Measurements from ENCODE around the gene CASP10. TPM values are rescaled to one million over a fixed set of nuclear protein-coding genes. Genes with fewer than 3 reads are reported as not detected.

The CASP10 gene
- total and polyA plus RNA-seq, 2 of the 4 experiments (the other 2 are of a cell fraction): 0.12 to 0.90 TPM

DNA sequence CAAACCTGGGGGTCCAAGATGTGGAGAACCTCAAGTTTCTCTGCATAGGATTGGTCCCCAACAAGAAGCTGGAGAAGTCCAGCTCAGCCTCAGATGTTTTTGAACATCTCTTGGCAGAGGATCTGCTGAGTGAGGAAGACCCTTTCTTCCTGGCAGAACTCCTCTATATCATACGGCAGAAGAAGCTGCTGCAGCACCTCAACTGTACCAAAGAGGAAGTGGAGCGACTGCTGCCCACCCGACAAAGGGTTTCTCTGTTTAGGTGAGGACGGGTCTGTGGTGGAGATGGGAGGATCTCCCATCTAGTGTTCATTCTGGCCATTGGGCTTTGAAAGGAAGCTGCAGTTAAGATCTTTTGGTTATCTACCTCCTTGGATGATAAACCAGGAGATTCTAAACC lies 2.9 kb downstream of the CASP10 start:
- no peak overlapping the region for H3K23ac ChIP-seq (ENCODE audit: low read depth, low read length)
- H3K9me1 ChIP-seq (ENCODE audit: insufficient read depth, low read length): no peaks in the 10 kb centered on the region
- no peak overlapping the region for H3K9ac ChIP-seq (ENCODE audit: low read depth, low read length)
- intact Hi-C loops (cut with micrococcal nuclease): no loop called here
- H2BK15ac ChIP-seq (ENCODE audit: low read depth, low read length): no peak overlapping the region
- H3K56ac ChIP-seq (ENCODE audit: extremely low read depth, insufficient read depth, low read length): no peak overlapping the region
- no peaks in the 10 kb centered on the region for H4K20me1 ChIP-seq (ENCODE audit: insufficient read depth, low read length)
- no peak overlapping the region for H4K91ac ChIP-seq (ENCODE audit: insufficient read depth, low read depth, low read length)
- H2AFZ ChIP-seq (replicated peaks; ENCODE audit: low read length, poor library complexity): no peak overlapping the region
- H3K4ac ChIP-seq (ENCODE audit: low read depth, low read length): no peak overlapping the region
- no peak overlapping the region for H2BK20ac ChIP-seq (ENCODE audit: low read depth, low read length)
- H4K5ac ChIP-seq (ENCODE audit: low read depth, low read length): no peak overlapping the region
- no peak overlapping the region for H3K27ac ChIP-seq (ENCODE audit: insufficient read depth, low read length)
- no peak overlapping the region for H2BK120ac ChIP-seq (ENCODE audit: low read depth, low read length)
- H3K14ac ChIP-seq (replicated peaks; ENCODE audit: low read depth, low read length): no peak overlapping the region
- no peak overlapping the region for H2AK5ac ChIP-seq (ENCODE audit: low read depth, low read length)
- in situ Hi-C loops (cut with MboI; ENCODE audit: low sequenced_read_pairs): no loop called here
- dilution Hi-C loops (cut with HindIII; ENCODE audit: low sequenced_read_pairs, unreplicated experiment): no loop called here
- no peak overlapping the region for H3K18ac ChIP-seq (ENCODE audit: low read depth, low read length)
- DNase-seq (no peak), ATAC-seq (ENCODE audit: low read depth) (no peak)
- H3K9me3 ChIP-seq (ENCODE audit: control insufficient read depth, insufficient read depth, low read length): peaks cover 2% of the 10 kb centered on the region; the same call in 1 of the 2 replicates
- ChIA-PET CTCF (interaction anchor here (0.5 kb wide), 1 partner anchor 79 kb away, joined by 6 read pairs; no protein-coding TSS in a partner anchor), POLR2A (ENCODE audit: unreplicated experiment) (no interaction called here)
- H3K4me2 ChIP-seq (ENCODE audit: low read depth, low read length): no peak overlapping the region
- no peaks in the 10 kb centered on the region for H3K36me3 ChIP-seq (ENCODE audit: control insufficient read depth, insufficient read depth, low read length)
- TF ChIP-seq MAZ (IDR thresholded peaks at IDR 0.05; ENCODE audit: borderline replicate concordance, low read depth, low read length): no peak
- TF ChIP-seq POLR2A (IDR thresholded peaks at IDR 0.05; ENCODE audit: low read depth, low read length): no peak
- TF ChIP-seq, protein P1, sequence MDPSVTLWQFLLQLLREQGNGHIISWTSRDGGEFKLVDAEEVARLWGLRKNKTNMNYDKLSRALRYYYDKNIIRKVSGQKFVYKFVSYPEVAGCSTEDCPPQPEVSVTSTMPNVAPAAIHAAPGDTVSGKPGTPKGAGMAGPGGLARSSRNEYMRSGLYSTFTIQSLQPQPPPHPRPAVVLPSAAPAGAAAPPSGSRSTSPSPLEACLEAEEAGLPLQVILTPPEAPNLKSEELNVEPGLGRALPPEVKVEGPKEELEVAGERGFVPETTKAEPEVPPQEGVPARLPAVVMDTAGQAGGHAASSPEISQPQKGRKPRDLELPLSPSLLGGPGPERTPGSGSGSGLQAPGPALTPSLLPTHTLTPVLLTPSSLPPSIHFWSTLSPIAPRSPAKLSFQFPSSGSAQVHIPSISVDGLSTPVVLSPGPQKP (IDR thresholded peaks at IDR 0.05; ENCODE audit: borderline replicate concordance, low read depth, low read length): no peak
- TF ChIP-seq RCOR1 (IDR thresholded peaks at IDR 0.05; ENCODE audit: insufficient replicate concordance, low read length): no peak
- no peak for TF ChIP-seq FOS (IDR thresholded peaks at IDR 0.05; ENCODE audit: low read depth, low read length)
- TF ChIP-seq MAFK (IDR thresholded peaks at IDR 0.05; ENCODE audit: low read depth, low read length): no peak
- no peak for TF ChIP-seq RAD21 (IDR thresholded peaks at IDR 0.05; ENCODE audit: low read length)
- TF ChIP-seq, protein P2, sequence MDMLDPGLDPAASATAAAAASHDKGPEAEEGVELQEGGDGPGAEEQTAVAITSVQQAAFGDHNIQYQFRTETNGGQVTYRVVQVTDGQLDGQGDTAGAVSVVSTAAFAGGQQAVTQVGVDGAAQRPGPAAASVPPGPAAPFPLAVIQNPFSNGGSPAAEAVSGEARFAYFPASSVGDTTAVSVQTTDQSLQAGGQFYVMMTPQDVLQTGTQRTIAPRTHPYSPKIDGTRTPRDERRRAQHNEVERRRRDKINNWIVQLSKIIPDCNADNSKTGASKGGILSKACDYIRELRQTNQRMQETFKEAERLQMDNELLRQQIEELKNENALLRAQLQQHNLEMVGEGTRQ (IDR thresholded peaks at IDR 0.05; ENCODE audit: low read depth, low read length): no peak
- no peak for TF ChIP-seq CHD1 (IDR thresholded peaks at IDR 0.05; ENCODE audit: low read depth, low read length)
- no peak for TF ChIP-seq RFX5 (IDR thresholded peaks at IDR 0.05; ENCODE audit: low read depth, low read length)
- TF ChIP-seq SMC3 (IDR thresholded peaks at IDR 0.05; ENCODE audit: low read depth, low read length): no peak
- TF ChIP-seq MXI1 (IDR thresholded peaks at IDR 0.05; ENCODE audit: borderline replicate concordance, low read depth, low read length): no peak
- no peak for TF ChIP-seq CEBPB (IDR thresholded peaks at IDR 0.05; ENCODE audit: low read depth, low read length)
- TF ChIP-seq, protein P3, sequence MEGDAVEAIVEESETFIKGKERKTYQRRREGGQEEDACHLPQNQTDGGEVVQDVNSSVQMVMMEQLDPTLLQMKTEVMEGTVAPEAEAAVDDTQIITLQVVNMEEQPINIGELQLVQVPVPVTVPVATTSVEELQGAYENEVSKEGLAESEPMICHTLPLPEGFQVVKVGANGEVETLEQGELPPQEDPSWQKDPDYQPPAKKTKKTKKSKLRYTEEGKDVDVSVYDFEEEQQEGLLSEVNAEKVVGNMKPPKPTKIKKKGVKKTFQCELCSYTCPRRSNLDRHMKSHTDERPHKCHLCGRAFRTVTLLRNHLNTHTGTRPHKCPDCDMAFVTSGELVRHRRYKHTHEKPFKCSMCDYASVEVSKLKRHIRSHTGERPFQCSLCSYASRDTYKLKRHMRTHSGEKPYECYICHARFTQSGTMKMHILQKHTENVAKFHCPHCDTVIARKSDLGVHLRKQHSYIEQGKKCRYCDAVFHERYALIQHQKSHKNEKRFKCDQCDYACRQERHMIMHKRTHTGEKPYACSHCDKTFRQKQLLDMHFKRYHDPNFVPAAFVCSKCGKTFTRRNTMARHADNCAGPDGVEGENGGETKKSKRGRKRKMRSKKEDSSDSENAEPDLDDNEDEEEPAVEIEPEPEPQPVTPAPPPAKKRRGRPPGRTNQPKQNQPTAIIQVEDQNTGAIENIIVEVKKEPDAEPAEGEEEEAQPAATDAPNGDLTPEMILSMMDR (conservative IDR thresholded peaks at IDR 0.05; ENCODE audit: low read depth, low read length): no peak
- no peak for TF ChIP-seq NFE2L2 (IDR thresholded peaks at IDR 0.05; ENCODE audit: low read depth, low read length)
- no peak for TF ChIP-seq BHLHE40 (IDR thresholded peaks at IDR 0.05; ENCODE audit: low read depth, low read length)
- H2BK5ac ChIP-seq (ENCODE audit: low read depth, low read length, poor library complexity, severe bottlenecking): no peak overlapping the region
- H2AK9ac ChIP-seq (replicated peaks; ENCODE audit: low read depth, low read length, poor library complexity): no peak overlapping the region
- H3K79me1 ChIP-seq (ENCODE audit: low read depth in 1 of 2, low read length in 2 of 2): no peaks in the 10 kb centered on the region
- no peak overlapping the region for H3K4me3 ChIP-seq (ENCODE audit: insufficient read depth, low read depth, low read length)
- no CpG with 5 or more reads among the region's 4 CpGs for WGBS, 2 experiments (ENCODE audit: extremely low coverage in 2 of 2, insufficient read length in 1 of 2)
- peaks cover 2% of the 10 kb centered on the region; the same call in 1 of the 2 replicates for H3K4me1 ChIP-seq (ENCODE audit: control insufficient read depth, insufficient read depth, low read length)
- H3K27me3 ChIP-seq (ENCODE audit: control insufficient read depth, insufficient read depth, low read length): peaks cover 3% of the 10 kb centered on the region
- H4K8ac ChIP-seq (ENCODE audit: low read depth in 2 of 2, low read length in 2 of 2): no peak overlapping the region
- no TSS peak for BruUV-seq (replicated peaks)

Data from IMR-90 (cell line).